ENCODE data around the gene STEAP4. TPM values are rescaled to one million over a fixed set of nuclear protein-coding genes. Genes with fewer than 3 reads are reported as not detected.

Gene STEAP4
- total RNA-seq, 1 experiment from 2014 or later = 0.10 TPM

GRCh38 chr7:88309819-88310218 lies 3.1 kb upstream of the STEAP4 start:
- H3K4me1 ChIP-seq (ENCODE audit: control insufficient read depth, insufficient read depth, low read length) = no peaks in the 10 kb centered on the region; the same call in 1 of the 2 replicates
- ATAC-seq (no peak), DNase-seq (ENCODE audit: low read depth, low spot score) (no peak)
- H3K9me3 ChIP-seq (ENCODE audit: control insufficient read depth, insufficient read depth, low read depth, low read length) = no peaks in the 10 kb centered on the region
- CTCF ChIA-PET = no interaction called here
- POLR2A ChIA-PET = no interaction called here
- no peaks in the 10 kb centered on the region for H3K36me3 ChIP-seq (ENCODE audit: control insufficient read depth, insufficient read depth, low read length)
- no peak overlapping the region for H3K4me3 ChIP-seq (ENCODE audit: low read depth in 2 of 2, low read length in 2 of 2)
- peaks cover 8% of the 10 kb centered on the region for H3K27me3 ChIP-seq (ENCODE audit: control insufficient read depth, insufficient read depth, low read length)
- in situ Hi-C loops (cut with HindIII; ENCODE audit: low pct_unique_long_range_greater_than_20kb, low sequenced_read_pairs) (no loop called here), intact Hi-C loops (cut with micrococcal nuclease; ENCODE audit: unreplicated experiment) (no loop called here)
- BruUV-seq (replicated peaks) = no TSS peak
- no peak overlapping the region for H3K27ac ChIP-seq (ENCODE audit: low read length)
- TF ChIP-seq POLR2AphosphoS5 (IDR thresholded peaks at IDR 0.05; ENCODE audit: low read depth, low read length) (no peak), CTCF (IDR thresholded peaks at IDR 0.05) (no peak), SIN3A (IDR thresholded peaks at IDR 0.05; ENCODE audit: borderline replicate concordance, insufficient read depth, low read depth, low read length) (no peak), REST (IDR thresholded peaks at IDR 0.05; ENCODE audit: insufficient read depth in 1 of 2, low read depth in 2 of 2, low read length in 1 of 2) (no peak), TCF7L2 (IDR thresholded peaks at IDR 0.05; ENCODE audit: low read depth, low read length) (no peak)

GRCh38 chr7:88307823-88308222 lies 1.1 kb upstream of the STEAP4 start:
- POLR2A ChIA-PET = interaction anchor here (0.6 kb wide), 1 partner anchor 89 kb away, joined by 3 read pairs; no protein-coding TSS in a partner anchor

More at GRCh38 chr7:88307823-88308222, 1.1 kb upstream of the STEAP4 start:
- no peaks in the 10 kb centered on the region for H3K36me3 ChIP-seq (ENCODE audit: control insufficient read depth, insufficient read depth, low read length)
- intact Hi-C loops (cut with micrococcal nuclease; ENCODE audit: unreplicated experiment) (no loop called here), in situ Hi-C loops (cut with HindIII; ENCODE audit: low pct_unique_long_range_greater_than_20kb, low sequenced_read_pairs) (no loop called here)
- no peaks in the 10 kb centered on the region for H3K9me3 ChIP-seq (ENCODE audit: control insufficient read depth, insufficient read depth, low read depth, low read length)
- no peak for ATAC-seq
- H3K27ac ChIP-seq (ENCODE audit: low read length) = no peak overlapping the region
- no peaks in the 10 kb centered on the region; the same call in 1 of the 2 replicates for H3K4me1 ChIP-seq (ENCODE audit: control insufficient read depth, insufficient read depth, low read length)
- H3K4me3 ChIP-seq (ENCODE audit: low read depth in 2 of 2, low read length in 2 of 2) = no peak overlapping the region
- CTCF ChIA-PET = no interaction called here
- no TSS peak for BruUV-seq (replicated peaks)
- DNase-seq (ENCODE audit: low read depth, low spot score) = no peak
- H3K27me3 ChIP-seq (ENCODE audit: control insufficient read depth, insufficient read depth, low read length) = peaks cover 8% of the 10 kb centered on the region
- no peak for TF ChIP-seq SIN3A (IDR thresholded peaks at IDR 0.05; ENCODE audit: borderline replicate concordance, insufficient read depth, low read depth, low read length)
- no peak for TF ChIP-seq TCF7L2 (IDR thresholded peaks at IDR 0.05; ENCODE audit: low read depth, low read length)
- no peak for TF ChIP-seq POLR2AphosphoS5 (IDR thresholded peaks at IDR 0.05; ENCODE audit: low read depth, low read length)
- no peak for TF ChIP-seq REST (IDR thresholded peaks at IDR 0.05; ENCODE audit: insufficient read depth in 1 of 2, low read depth in 2 of 2, low read length in 1 of 2)
- no peak for TF ChIP-seq CTCF (IDR thresholded peaks at IDR 0.05)

All from Panc1 (cell line).